Measurements from ENCODE around the gene TMC3. TPM values are rescaled to one million over a fixed set of nuclear protein-coding genes. Genes with fewer than 3 reads are reported as not detected.

The TMC3 gene
- total and polyA plus RNA-seq, 9 of the 15 experiments (the other 6 are each of a cell fraction or from before 2014, with no cell fraction given): 0.01 to 0.14 TPM; not detected in 7

- Histone ChIP-seq H3K4me2 (ENCODE audit: insufficient read depth, low read length) (no peak overlapping the region), H3K27me3 (ENCODE audit: control insufficient read depth in 2 of 2, insufficient read depth in 2 of 2, low read length in 2 of 2) (peaks cover 7 to 27% of the 10 kb centered on the region in 2 experiments), H3K79me2 (ENCODE audit: control insufficient read depth, insufficient read depth, low read length) (no peaks in the 10 kb centered on the region), H3K9me3 (replicated peaks; ENCODE audit: control insufficient read depth, insufficient read depth, low read depth, low read length) (no peaks in the 10 kb centered on the region), H3K36me3 (ENCODE audit: control insufficient read depth, insufficient read depth, low read length) (no peaks in the 10 kb centered on the region), H4K20me1 (replicated peaks; ENCODE audit: control insufficient read depth, insufficient read depth, low read length) (no peaks in the 10 kb centered on the region), H3K9ac (ENCODE audit: insufficient read depth in 1 of 2, low read depth in 2 of 2, low read length in 2 of 2) (no peak overlapping the region), H3K27ac (ENCODE audit: extremely low read depth, low read depth, low read length) (no peak overlapping the region), H3K9me1 (ENCODE audit: control insufficient read depth, insufficient read depth, low read length) (no peaks in the 10 kb centered on the region), H2AFZ (ENCODE audit: low read depth, low read length) (no peak overlapping the region), H3K4me1 (replicated peaks in 1 of 2; ENCODE audit: control insufficient read depth in 2 of 2, insufficient read depth in 2 of 2, low read length in 2 of 2) (no peaks in the 10 kb centered on the region), H3K4me3 (no peak overlapping the region)
- in situ Hi-C loops (cut with MboI) (no loop called here), intact Hi-C loops (cut with micrococcal nuclease) (no loop called here)
- ATAC-seq: no peak
- no peak for FAIRE-seq
- no TSS peak for BruUV-seq (replicated peaks)
- POLR2A ChIA-PET: interaction anchor here (0.6 kb wide), 1 partner anchor 1187 kb away, joined by 3 read pairs; no protein-coding TSS in a partner anchor
- CTCF ChIA-PET (ENCODE audit: low intra/inter-chr PET ratio): no interaction called here
- DNase-seq (ENCODE audit: extremely low read depth in 1 of 4, low spot score in 3 of 4): no peak
- WGBS (ENCODE audit: insufficient coverage, low coverage, missing lambda C conversion rate): 4% methylated on average over 5 of the region's 5 CpGs
- TF ChIP-seq ZFP1 (CRISPR knock-in tag; IDR thresholded peaks at IDR 0.05): no peak
- no peak for TF ChIP-seq MCM7 (IDR thresholded peaks at IDR 0.05)
- no peak for TF ChIP-seq ZNF277 (CRISPR knock-in tag; IDR thresholded peaks at IDR 0.05; ENCODE audit: borderline replicate concordance)
- TF ChIP-seq ZNF518B (CRISPR knock-in tag; IDR thresholded peaks at IDR 0.05): no peak
- TF ChIP-seq CLOCK (CRISPR knock-in tag; IDR thresholded peaks at IDR 0.05; ENCODE audit: borderline replicate concordance): no peak
- no peak for TF ChIP-seq CCNT2 (IDR thresholded peaks at IDR 0.05; ENCODE audit: borderline replicate concordance, extremely low read depth, insufficient read length, low read depth, low read length)
- TF ChIP-seq ZBTB9 (CRISPR knock-in tag; IDR thresholded peaks at IDR 0.05): no peak
- no peak for TF ChIP-seq POU5F1 (IDR thresholded peaks at IDR 0.05; ENCODE audit: borderline replicate concordance, low read depth, low read length, partially characterized antibody)
- no peak for TF ChIP-seq ZBTB12 (CRISPR knock-in tag; IDR thresholded peaks at IDR 0.05)
- TF ChIP-seq MAFK (IDR thresholded peaks at IDR 0.05; ENCODE audit: low read length): no peak
- no peak for TF ChIP-seq KHSRP (IDR thresholded peaks at IDR 0.05)
- no peak for TF ChIP-seq MYNN (IDR thresholded peaks at IDR 0.05)
- TF ChIP-seq MYNN (CRISPR knock-in tag; IDR thresholded peaks at IDR 0.05): no peak
These were observed 13.5 kb downstream of the TMC3 start for GRCh38 chr15:81360491-81360890.
